DMS153 (cell line): ENCODE results near the gene MCF2L.

Source experiments
- DNase-seq: peaks from one replicate; lab custom pipeline; 2025; lab: John Stamatoyannopoulos, UW

The MCF2L gene

DNA sequence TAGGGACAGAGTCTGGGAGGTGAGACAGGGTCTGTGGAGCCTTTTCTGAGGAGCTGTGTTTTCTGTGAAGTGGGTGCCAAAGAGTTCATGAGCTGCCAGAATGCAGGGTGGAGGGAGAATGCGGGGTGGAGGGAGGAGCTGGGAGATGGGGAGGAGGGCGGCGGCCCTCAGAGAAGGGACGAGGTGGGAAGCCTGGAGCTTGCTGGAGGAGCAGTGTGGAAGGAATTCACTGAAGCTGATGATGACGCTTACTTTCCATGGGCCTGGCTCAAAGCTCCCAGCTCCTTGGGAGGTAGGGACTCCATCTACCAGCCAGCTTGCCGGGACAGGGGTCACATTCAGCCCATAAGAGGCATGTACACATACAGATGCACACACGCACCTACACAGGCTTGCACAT, 62.5 kb downstream of the MCF2L start:
- DNase-seq, result no peak

DNA sequence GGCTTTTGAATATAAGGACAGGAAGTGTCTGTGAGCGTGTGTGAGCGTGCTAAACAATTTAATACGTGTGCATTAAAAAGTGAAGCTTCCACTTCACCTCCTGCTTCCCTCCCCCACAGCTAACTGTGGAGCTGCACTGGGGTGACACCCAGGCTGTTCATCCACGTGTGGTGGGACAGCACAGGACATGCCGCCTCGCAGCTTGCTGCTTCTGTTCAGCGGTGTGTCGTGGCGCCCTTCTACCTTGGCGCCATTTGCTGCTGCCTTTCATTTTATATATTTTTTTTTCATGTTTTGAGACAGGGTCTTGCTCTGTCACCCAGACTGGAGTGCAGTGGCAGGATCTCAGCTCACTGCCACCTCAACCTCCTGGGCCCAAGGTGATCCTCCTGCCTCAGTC, 63.3 kb downstream of the MCF2L start:
- no peak for DNase-seq

- DNase-seq, result no peak
Measured at GRCh38 chr13:113033054-113033850, 64.2 kb downstream of the MCF2L start.

- no peak for DNase-seq
Measured at GRCh38 chr13:113034451-113035212, 65.6 kb downstream of the MCF2L start.

- DNase-seq, result no peak
Measured at GRCh38 chr13:113035213-113035800, 66.3 kb downstream of the MCF2L start.

DNA sequence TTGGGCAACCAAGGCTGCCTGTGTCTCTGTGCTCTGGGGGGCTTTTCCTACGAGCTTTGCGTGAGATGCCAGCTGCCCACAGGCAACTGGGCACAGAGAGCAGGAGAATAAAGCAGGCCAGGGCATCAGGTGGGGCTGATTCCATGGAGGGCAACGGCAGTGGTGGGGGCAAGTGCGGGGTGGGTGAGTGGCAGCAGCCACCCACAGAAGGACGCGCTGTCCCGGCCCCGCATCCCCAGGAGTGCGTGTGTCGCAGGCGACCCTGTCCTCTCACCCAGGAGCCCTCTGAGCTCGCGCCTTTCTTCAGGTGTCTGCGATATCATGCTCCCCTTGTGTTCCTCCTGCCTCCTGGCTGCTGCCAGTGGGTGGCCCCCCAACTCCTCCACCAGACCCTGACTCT, 67.4 kb downstream of the MCF2L start:
- DNase-seq, result no peak

- DNase-seq, result no peak
Measured at GRCh38 chr13:113040031-113040430, 71.0 kb downstream of the MCF2L start.

GRCh38 chr13:113040597-113041292, 71.7 kb downstream of the MCF2L start:
- no peak for DNase-seq

DNA sequence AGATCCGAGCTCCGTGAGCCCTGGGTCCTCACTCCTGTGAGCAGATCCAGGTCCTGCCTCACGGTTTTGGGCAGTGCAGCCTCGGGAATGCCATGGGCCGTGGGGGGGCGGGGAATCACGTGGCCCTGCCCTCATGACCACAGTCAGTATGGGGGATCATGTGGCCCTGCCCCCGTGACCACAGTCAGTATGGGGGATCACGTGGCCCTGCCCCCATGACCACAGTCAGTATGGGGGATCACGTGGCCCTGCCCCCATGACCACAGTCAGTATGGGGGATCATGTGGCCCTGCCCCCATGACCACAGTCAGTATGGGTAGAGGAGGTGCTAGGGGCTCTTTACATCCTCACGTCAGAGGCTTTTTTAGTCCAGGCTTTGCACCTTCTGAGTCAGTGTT, 72.3 kb downstream of the MCF2L start:
- no peak for DNase-seq

DNA sequence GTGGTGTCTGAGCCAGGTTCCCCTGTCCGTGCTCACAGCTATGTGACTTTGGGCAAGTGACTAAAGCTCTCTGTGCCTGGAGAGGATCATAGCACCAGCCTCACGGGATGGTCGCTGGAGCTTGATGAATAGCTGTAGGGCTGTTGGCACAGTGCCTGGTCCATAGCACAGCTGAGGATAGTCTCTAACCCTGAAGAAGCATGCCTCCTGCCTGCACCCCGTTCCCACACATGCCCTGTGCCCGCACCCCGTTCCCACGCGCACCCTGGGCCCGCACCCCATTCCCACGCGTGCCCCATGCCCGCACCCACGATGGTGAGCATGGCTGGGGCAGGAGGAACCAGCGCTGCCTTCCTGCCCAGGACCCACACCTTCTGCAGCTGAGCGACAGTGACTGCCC, 72.9 kb downstream of the MCF2L start:
- no peak for DNase-seq

GRCh38 chr13:113042456-113042855, 73.4 kb downstream of the MCF2L start:
- no peak for DNase-seq

DNA sequence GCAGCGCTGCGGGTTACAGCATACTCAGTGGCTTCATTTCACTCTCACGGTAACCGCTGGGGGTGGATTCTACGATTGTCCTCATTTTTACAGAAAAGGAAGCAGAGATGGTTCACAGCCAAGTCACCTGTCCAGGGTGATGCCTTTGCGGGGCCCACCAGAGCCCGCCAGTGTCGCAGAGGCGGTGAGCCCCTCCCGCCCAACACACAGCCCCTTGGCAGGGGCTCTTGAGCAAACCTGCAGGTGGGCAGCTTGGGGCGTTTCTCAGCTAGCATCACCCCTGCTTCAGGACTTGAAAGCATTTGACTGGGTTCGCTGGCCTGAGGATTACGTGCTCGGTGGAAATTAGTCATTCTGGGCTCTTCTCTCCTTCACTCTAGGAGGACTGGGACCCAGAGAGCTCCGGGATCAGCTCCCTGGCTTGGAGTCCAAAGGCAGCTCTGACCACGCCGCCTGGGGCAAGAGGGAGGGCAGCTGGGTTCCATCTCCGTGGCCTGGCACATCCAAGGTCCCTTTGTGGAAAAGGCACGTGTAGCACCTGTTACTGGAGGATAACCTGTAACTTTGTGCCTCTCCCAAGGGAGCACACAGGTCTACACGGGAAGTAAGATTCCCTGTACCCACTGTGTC, 74.1 kb downstream of the MCF2L start:
- no peak for DNase-seq

GRCh38 chr13:113043931-113044330, 74.9 kb downstream of the MCF2L start:
- DNase-seq, result no peak

GRCh38 chr13:113044391-113045114, 75.5 kb downstream of the MCF2L start:
- DNase-seq, result no peak

DNA sequence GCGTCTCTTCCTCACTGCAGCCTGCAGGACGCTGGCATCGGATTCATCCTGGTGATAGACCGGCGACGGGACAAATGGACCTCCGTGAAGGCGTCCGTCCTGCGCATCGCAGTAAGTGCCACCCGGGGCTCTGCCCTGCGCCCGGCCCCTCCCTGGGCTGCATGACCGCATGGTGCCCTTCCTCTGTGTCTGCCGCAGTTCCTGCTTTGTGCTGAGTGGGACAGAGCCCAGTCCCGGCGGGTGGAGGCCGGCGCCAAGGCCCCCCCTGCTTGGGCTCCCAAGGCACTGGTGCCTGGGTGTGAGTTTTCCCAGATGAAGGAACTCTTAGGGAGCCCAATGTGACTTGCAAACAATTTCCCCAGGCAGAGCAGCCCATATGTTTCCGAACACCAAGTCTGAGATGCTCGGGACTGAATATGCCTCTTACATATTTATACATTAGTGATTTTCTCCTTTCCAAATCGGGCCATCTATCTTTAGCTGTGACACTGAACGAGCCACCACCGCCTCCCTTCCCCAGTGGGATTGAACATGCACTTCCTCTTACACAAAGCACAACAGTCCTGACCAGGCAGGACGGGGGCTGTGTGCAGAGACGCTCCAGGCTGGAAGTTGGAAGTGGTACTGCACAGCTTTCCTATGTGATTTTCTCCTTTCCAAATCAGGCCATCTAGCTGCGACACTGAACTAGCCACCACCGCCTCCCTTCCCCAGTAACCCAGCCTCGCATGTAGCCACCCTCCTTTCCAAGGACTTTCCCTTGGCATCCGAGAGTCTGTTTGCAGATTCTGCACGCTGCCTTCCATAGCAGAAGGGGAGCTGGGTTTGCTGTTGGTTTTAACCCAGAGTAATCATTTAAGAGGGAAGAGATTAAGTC, 76.5 kb downstream of the MCF2L start:
- DNase-seq, result no peak

- no peak for DNase-seq
Measured at GRCh38 chr13:113046128-113046882, 77.3 kb downstream of the MCF2L start.

DNA sequence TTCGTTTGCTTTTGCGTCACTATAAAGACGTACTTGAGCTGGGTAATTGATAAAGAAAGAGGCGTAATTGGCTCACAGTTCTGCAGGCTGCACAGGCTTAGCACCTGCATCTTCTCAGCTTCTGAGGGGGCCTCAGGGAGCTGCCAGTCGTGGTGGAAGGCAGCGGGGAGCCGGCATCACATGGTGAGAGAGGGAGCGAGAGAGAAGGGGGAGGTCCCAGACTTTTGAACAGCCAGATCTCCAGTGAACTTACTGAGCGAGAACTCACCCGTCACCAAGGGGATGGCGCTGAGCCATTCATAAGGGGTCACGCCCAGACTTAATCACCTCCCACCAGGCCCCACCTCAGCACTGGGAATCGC, 77.8 kb downstream of the MCF2L start:
- DNase-seq, result no peak

DNA sequence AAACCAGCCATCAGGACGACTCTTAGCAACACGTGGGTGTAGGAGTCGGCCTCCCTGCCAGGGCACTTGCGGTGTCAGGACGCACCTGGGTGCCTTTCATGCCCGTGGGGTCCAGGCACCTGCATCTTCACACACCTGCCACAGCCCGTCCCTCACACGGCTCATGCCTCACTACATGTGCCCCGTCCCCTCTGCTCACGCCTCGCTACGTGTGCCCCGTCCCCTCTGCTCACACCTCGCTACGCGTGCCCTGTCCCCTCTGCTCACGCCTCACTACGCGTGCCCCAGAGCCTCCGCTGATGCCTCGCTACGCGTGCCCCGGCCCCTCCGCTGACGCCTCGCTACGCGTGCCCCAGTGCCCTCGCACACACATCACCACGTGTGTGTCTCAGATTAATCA, 78.6 kb downstream of the MCF2L start:
- DNase-seq, result no peak

- DNase-seq, result no peak
Measured at GRCh38 chr13:113048766-113049165, 79.8 kb downstream of the MCF2L start.

DNA sequence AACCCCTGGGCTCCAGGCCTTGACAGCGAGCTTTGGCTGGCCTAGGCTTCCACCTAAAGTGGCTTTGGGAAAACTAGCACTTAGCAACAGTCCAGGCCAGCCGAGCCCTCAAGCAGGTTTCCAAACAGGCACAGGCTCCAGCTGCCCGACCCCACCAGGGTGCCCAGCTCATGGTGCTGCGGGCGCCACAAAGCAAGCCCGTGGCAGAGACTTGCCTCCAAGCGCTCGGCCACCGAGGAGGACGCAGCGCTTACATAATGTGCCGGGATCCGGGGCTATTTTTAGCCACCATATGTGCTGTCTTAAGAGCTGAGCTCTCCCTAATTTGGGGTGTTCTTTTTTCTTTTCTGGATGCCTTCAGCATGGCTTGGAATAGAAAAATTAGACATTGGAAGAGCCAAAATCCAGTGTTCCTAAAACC, 80.5 kb downstream of the MCF2L start:
- DNase-seq, result no peak
